HepG2 (cell line): ENCODE results near the gene DCAKD. TPM values are rescaled to one million over a fixed set of nuclear protein-coding genes. Genes with fewer than 3 reads are reported as not detected.

ENCODE experiments used
- CAMTA2 ChIP-seq: sonication (generic); formaldehyde crosslinking; IDR thresholded peaks from 2 replicates; pipeline ENCODE4 v1.4.0; 2020; ENCODE audit warnings: mild to moderate bottlenecking, missing genetic modification reagents, borderline replicate concordance
- CEBPB ChIP-seq: IDR thresholded peaks from 2 replicates; pipeline ENCODE4 v1.6.1; 2011; ENCODE audit warnings: low read depth, low read length, improper control_type of control experiment, borderline replicate concordance
- ETV6 ChIP-seq: sonication (generic); formaldehyde crosslinking; conservative IDR thresholded peaks from 2 replicates; pipeline ENCODE4 v1.4.0; 2020; ENCODE audit warnings: missing genetic modification reagents
- FOXK2 ChIP-seq: fragments of 450-650 bp; IDR thresholded peaks from 2 replicates; pipeline ENCODE4 v1.6.1; 2016
- FOXO1 ChIP-seq: sonication (generic); formaldehyde crosslinking; IDR thresholded peaks from 2 replicates; pipeline ENCODE4 v1.4.0; 2020; ENCODE audit warnings: missing genetic modification reagents
- KAT2B ChIP-seq: fragments of 150-350 bp; IDR thresholded peaks from 2 replicates; pipeline ENCODE4 v1.6.1; 2014; ENCODE audit warnings: low read depth, low read length, borderline replicate concordance
- MATR3 ChIP-seq: sonication (generic); formaldehyde crosslinking; IDR thresholded peaks from 2 replicates; pipeline ENCODE4 v1.4.0; 2020; ENCODE audit warnings: missing genetic modification reagents
- MTF1 ChIP-seq: sonication (generic); formaldehyde crosslinking; IDR thresholded peaks from 2 replicates; pipeline ENCODE4 v1.5.0; 2020; ENCODE audit warnings: missing genetic modification reagents
- NFATC3 ChIP-seq: sonication (generic); formaldehyde crosslinking; IDR thresholded peaks from 2 replicates; pipeline ENCODE4 v1.5.1; 2020; ENCODE audit warnings: mild to moderate bottlenecking, missing genetic modification reagents
- NONO ChIP-seq, 2 experiments: fragments of 450-650 bp in 1 of 2; sonication (generic) in 1 of 2; formaldehyde crosslinking in 1 of 2; IDR thresholded peaks in 1 of 2; conservative IDR thresholded peaks in 1 of 2; 2 replicates each; pipeline versions ENCODE4 v1.6.1 to v1.8.0; 2017 to 2022; ENCODE audit warnings: mild to moderate bottlenecking in 1 of 2, missing genetic modification reagents in 1 of 2, moderate library complexity in 1 of 2
- PHF20 ChIP-seq: sonication (generic); formaldehyde crosslinking; IDR thresholded peaks from 2 replicates; pipeline ENCODE4 v1.5.0; 2020; ENCODE audit warnings: mild to moderate bottlenecking, missing genetic modification reagents
- PHF21A ChIP-seq: sonication (generic); formaldehyde crosslinking; IDR thresholded peaks from 2 replicates; pipeline ENCODE4 v1.5.0; 2020; ENCODE audit warnings: mild to moderate bottlenecking, missing genetic modification reagents
- POLR2AphosphoS2 ChIP-seq: IDR thresholded peaks from 2 replicates; pipeline ENCODE4 v1.6.1; 2011; ENCODE audit warnings: low read depth, low read length, improper control_type of control experiment
- RXRA ChIP-seq: sonication (generic); formaldehyde crosslinking; IDR thresholded peaks from 2 replicates; pipeline ENCODE4 v1.5.1; 2020; ENCODE audit warnings: missing genetic modification reagents
- SMYD3 ChIP-seq: sonication (generic); formaldehyde crosslinking; IDR thresholded peaks from 2 replicates; pipeline ENCODE4 v1.8.1; 2023; ENCODE audit warnings: mild to moderate bottlenecking, missing genetic modification reagents
- SRSF9 ChIP-seq: fragments of 200-400 bp; formaldehyde crosslinking; IDR thresholded peaks from 2 replicates; pipeline ENCODE4 v1.6.1; 2018; ENCODE audit warnings: borderline replicate concordance, mild to moderate bottlenecking, low read depth, low read length; ENCODE audit not compliant: insufficient read depth, poor library complexity, severe bottlenecking
- SYNCRIP ChIP-seq: fragments of 200-400 bp; formaldehyde crosslinking; IDR thresholded peaks from 2 replicates; pipeline ENCODE4 v1.6.1; 2018; ENCODE audit warnings: mild to moderate bottlenecking, low read depth, low read length; ENCODE audit not compliant: insufficient read depth
- TOPORS ChIP-seq: sonication (generic); formaldehyde crosslinking; IDR thresholded peaks from 2 replicates; pipeline ENCODE4 v1.8.0; 2023; ENCODE audit warnings: mild to moderate bottlenecking, missing genetic modification reagents
- TP53 ChIP-seq: sonication (generic); formaldehyde crosslinking; conservative IDR thresholded peaks from 2 replicates; pipeline ENCODE4 v1.4.0; 2020; ENCODE audit warnings: missing genetic modification reagents
- TSC22D2 ChIP-seq: sonication (generic); formaldehyde crosslinking; IDR thresholded peaks from 2 replicates; pipeline ENCODE4 v1.5.1; 2020; ENCODE audit warnings: missing genetic modification reagents, mild to moderate bottlenecking, borderline replicate concordance
- ZBTB20 ChIP-seq: sonication (generic); formaldehyde crosslinking; IDR thresholded peaks from 2 replicates; pipeline ENCODE4 v1.8.1; 2023; ENCODE audit warnings: missing genetic modification reagents, low read depth, mild to moderate bottlenecking, borderline replicate concordance
- ZNF12 ChIP-seq: sonication (generic); formaldehyde crosslinking; IDR thresholded peaks from 2 replicates; pipeline ENCODE4 v1.5.0; 2020; ENCODE audit warnings: missing genetic modification reagents
- polyA plus RNA-seq, 8 experiments: library from polyadenylated mRNA; depleted of rRNA in 3 of 8; stranded (reverse) in 7 of 8; unstranded in 1 of 8; fragments of >200 nt; fragmentation: Illumina TruSeq in 4 of 8; extraction: Trizol in 4 of 8; gene quantifications; 2 replicates each; pipeline versions ENCODE4 v1.2.1 to v1.2.3, GENCODE V29; 2011 to 2016; ENCODE audit warnings: low read depth in 4 of 8, missing spikeins in 1 of 8, mixed read lengths in 1 of 8; ENCODE audit not compliant: insufficient read depth in 1 of 8
- total RNA-seq, 5 experiments: library from RNA; depleted of rRNA; stranded (reverse); fragments of >200 nt; fragmentation: Illumina TruSeq; extraction: Trizol; gene quantifications; 2 replicates each; pipeline ENCODE4 v1.2.3, GENCODE V29; 2016; ENCODE audit warnings: low read depth in 1 of 5
- TF ChIP-seq, protein P1 (sequence below): sonication (generic); formaldehyde crosslinking; IDR thresholded peaks from 2 replicates; pipeline ENCODE4 v1.9.0; 2021; ENCODE audit warnings: missing genetic modification reagents, borderline replicate concordance
- TF ChIP-seq, protein P2 (sequence below): sonication (generic); formaldehyde crosslinking; IDR thresholded peaks from 2 replicates; pipeline ENCODE4 v1.4.0; 2020; ENCODE audit warnings: mild to moderate bottlenecking, missing genetic modification reagents
- TF ChIP-seq, protein P3 (sequence below): sonication (generic); formaldehyde crosslinking; IDR thresholded peaks from 2 replicates; pipeline ENCODE4 v1.9.0; 2021; ENCODE audit warnings: missing genetic modification reagents, borderline replicate concordance
- TF ChIP-seq, protein P4 (sequence below): fragments of 450-650 bp; IDR thresholded peaks from 2 replicates; pipeline ENCODE4 v1.6.1; 2016

Gene DCAKD
- total and polyA plus RNA-seq, 2 of the 13 experiments (the other 11 are each of a cell fraction or from before 2014, with no cell fraction given), result 25.9 to 29.2 TPM

DNA sequence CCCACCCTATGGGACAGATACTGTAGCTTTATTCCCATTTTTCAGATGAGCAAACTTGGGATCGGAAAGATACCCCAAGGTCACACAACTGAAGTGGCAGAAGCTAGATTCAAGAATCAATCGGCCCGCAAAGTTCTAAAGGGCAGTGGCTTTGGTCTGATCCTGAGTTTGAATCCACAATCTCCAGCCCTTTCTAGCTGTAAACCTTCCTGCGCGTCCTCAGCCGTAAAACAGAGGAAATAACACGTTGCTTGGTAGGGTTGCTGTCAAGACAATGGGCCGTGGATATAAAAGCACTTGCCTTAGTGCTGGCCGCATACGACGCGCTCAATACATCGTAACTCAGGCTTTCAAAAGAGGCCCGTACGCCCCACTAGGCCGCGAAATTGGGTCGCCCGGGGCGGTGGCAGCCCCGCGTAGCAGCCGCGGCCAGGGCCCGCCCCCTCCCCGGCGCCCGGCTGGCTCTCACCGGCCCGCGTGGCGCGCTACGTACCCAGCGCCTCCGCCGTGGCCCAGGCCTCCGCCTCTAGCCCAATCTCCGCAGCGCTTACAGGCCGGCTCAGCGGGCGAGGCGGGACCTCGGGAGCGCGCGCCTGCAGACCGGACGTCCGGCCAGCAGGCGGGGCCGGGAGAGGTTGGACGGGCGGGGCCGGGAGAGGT lies at the start of gene DCAKD (continued):
- no peak for TF ChIP-seq PHF21A (CRISPR knock-in tag)
- no peak for TF ChIP-seq ETV6 (CRISPR knock-in tag)
- TF ChIP-seq SMYD3, result 0 out of 2 replicates have a peak, but pooled peaks have one; percentile 67
- TF ChIP-seq, protein P1, sequence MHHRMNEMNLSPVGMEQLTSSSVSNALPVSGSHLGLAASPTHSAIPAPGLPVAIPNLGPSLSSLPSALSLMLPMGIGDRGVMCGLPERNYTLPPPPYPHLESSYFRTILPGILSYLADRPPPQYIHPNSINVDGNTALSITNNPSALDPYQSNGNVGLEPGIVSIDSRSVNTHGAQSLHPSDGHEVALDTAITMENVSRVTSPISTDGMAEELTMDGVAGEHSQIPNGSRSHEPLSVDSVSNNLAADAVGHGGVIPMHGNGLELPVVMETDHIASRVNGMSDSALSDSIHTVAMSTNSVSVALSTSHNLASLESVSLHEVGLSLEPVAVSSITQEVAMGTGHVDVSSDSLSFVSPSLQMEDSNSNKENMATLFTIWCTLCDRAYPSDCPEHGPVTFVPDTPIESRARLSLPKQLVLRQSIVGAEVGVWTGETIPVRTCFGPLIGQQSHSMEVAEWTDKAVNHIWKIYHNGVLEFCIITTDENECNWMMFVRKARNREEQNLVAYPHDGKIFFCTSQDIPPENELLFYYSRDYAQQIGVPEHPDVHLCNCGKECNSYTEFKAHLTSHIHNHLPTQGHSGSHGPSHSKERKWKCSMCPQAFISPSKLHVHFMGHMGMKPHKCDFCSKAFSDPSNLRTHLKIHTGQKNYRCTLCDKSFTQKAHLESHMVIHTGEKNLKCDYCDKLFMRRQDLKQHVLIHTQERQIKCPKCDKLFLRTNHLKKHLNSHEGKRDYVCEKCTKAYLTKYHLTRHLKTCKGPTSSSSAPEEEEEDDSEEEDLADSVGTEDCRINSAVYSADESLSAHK (CRISPR knock-in tag), result no peak
- no peak for TF ChIP-seq MTF1 (CRISPR knock-in tag)
- TF ChIP-seq NONO (IDR thresholded peaks at IDR 0.05), result no peak
- 0 out of 2 replicates have a peak, but pooled peaks have one; percentile 44 for TF ChIP-seq NONO (CRISPR knock-in tag; conservative IDR thresholded peaks at IDR 0.05)
- TF ChIP-seq SRSF9, result no peak
- 0 out of 2 replicates have a peak, but pooled peaks have one; percentile 14 for TF ChIP-seq ZBTB20 (CRISPR knock-in tag)
- TF ChIP-seq, protein P2, sequence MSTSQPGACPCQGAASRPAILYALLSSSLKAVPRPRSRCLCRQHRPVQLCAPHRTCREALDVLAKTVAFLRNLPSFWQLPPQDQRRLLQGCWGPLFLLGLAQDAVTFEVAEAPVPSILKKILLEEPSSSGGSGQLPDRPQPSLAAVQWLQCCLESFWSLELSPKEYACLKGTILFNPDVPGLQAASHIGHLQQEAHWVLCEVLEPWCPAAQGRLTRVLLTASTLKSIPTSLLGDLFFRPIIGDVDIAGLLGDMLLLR (CRISPR knock-in tag), result 0 out of 2 replicates have a peak, but pooled peaks have one; percentile 31
- no peak for TF ChIP-seq NFATC3
- no peak for TF ChIP-seq FOXK2
- no peak for TF ChIP-seq TSC22D2 (CRISPR knock-in tag)
- TF ChIP-seq CEBPB, result no peak
- TF ChIP-seq SYNCRIP, result no peak
- no peak for TF ChIP-seq CAMTA2 (CRISPR knock-in tag)
- no peak for TF ChIP-seq TP53 (CRISPR knock-in tag)
- TF ChIP-seq, protein P3, sequence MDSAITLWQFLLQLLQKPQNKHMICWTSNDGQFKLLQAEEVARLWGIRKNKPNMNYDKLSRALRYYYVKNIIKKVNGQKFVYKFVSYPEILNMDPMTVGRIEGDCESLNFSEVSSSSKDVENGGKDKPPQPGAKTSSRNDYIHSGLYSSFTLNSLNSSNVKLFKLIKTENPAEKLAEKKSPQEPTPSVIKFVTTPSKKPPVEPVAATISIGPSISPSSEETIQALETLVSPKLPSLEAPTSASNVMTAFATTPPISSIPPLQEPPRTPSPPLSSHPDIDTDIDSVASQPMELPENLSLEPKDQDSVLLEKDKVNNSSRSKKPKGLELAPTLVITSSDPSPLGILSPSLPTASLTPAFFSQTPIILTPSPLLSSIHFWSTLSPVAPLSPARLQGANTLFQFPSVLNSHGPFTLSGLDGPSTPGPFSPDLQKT (CRISPR knock-in tag), result no peak
- TF ChIP-seq POLR2AphosphoS2, result no peak
- peak; percentile 90 for TF ChIP-seq TOPORS (CRISPR knock-in tag)
- TF ChIP-seq PHF20, result no peak; the same call in 1 of the 2 replicates
- no peak for TF ChIP-seq ZNF12
- no peak for TF ChIP-seq MATR3
- no peak; the same call in 1 of the 2 replicates for TF ChIP-seq RXRA (CRISPR knock-in tag)
- no peak for TF ChIP-seq FOXO1 (CRISPR knock-in tag)
- TF ChIP-seq KAT2B, result no peak
- TF ChIP-seq, protein P4, sequence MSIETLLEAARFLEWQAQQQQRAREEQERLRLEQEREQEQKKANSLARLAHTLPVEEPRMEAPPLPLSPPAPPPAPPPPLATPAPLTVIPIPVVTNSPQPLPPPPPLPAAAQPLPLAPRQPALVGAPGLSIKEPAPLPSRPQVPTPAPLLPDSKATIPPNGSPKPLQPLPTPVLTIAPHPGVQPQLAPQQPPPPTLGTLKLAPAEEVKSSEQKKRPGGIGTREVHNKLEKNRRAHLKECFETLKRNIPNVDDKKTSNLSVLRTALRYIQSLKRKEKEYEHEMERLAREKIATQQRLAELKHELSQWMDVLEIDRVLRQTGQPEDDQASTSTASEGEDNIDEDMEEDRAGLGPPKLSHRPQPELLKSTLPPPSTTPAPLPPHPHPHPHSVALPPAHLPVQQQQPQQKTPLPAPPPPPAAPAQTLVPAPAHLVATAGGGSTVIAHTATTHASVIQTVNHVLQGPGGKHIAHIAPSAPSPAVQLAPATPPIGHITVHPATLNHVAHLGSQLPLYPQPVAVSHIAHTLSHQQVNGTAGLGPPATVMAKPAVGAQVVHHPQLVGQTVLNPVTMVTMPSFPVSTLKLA, result no peak
